HepG2 (cell line): Measurements from ENCODE around the gene FAT1. TPM values are rescaled to one million over a fixed set of nuclear protein-coding genes. Genes with fewer than 3 reads are reported as not detected.

Experiments
- HDAC2 ChIP-seq: sonication (generic); formaldehyde crosslinking; IDR thresholded peaks from 2 replicates; pipeline ENCODE4 v1.4.0; 2020; ENCODE audit warnings: missing genetic modification reagents
- HOXD1 ChIP-seq: sonication (generic); formaldehyde crosslinking; IDR thresholded peaks from 2 replicates; pipeline ENCODE4 v1.5.0; 2020; ENCODE audit warnings: missing genetic modification reagents
- RFX1 ChIP-seq: fragments of 450-650 bp; IDR thresholded peaks from 2 replicates; pipeline ENCODE4 v1.6.1; 2017
- SMAD3 ChIP-seq: sonication (generic); formaldehyde crosslinking; IDR thresholded peaks from 2 replicates; pipeline ENCODE4 v1.4.0; 2020; ENCODE audit warnings: missing genetic modification reagents
- ZNF616 ChIP-seq: sonication (generic); formaldehyde crosslinking; IDR thresholded peaks from 2 replicates; pipeline ENCODE4 v1.5.0; 2020; ENCODE audit warnings: low read depth, mild to moderate bottlenecking, missing genetic modification reagents
- polyA plus RNA-seq, 8 experiments: library from polyadenylated mRNA; depleted of rRNA in 3 of 8; stranded (reverse) in 7 of 8; unstranded in 1 of 8; fragments of >200 nt; fragmentation: Illumina TruSeq in 4 of 8; extraction: Trizol in 4 of 8; gene quantifications; 2 replicates each; pipeline versions ENCODE4 v1.2.1 to v1.2.3, GENCODE V29; 2011 to 2016; ENCODE audit warnings: low read depth in 4 of 8, missing spikeins in 1 of 8, mixed read lengths in 1 of 8; ENCODE audit not compliant: insufficient read depth in 1 of 8
- total RNA-seq, 5 experiments: library from RNA; depleted of rRNA; stranded (reverse); fragments of >200 nt; fragmentation: Illumina TruSeq; extraction: Trizol; gene quantifications; 2 replicates each; pipeline ENCODE4 v1.2.3, GENCODE V29; 2016; ENCODE audit warnings: low read depth in 1 of 5
- TF ChIP-seq, protein P1 (sequence below), 2 experiments: fragments of 450-650 bp in 1 of 2; sonication (generic) in 1 of 2; formaldehyde crosslinking in 1 of 2; IDR thresholded peaks; 2 replicates each; pipeline versions ENCODE4 v1.6.1 to v1.8.0; 2016 to 2022; ENCODE audit warnings: antibody characterized with exemption in 1 of 2, mild to moderate bottlenecking in 1 of 2, missing genetic modification reagents in 1 of 2
- TF ChIP-seq, protein P2 (sequence below): sonication (generic); formaldehyde crosslinking; IDR thresholded peaks from 2 replicates; pipeline ENCODE4 v1.4.0; 2020; ENCODE audit warnings: missing genetic modification reagents, mild to moderate bottlenecking, borderline replicate concordance
- TF ChIP-seq, protein P3 (sequence below): sonication (generic); formaldehyde crosslinking; IDR thresholded peaks from 2 replicates; pipeline ENCODE4 v1.5.1; 2020; ENCODE audit warnings: mild to moderate bottlenecking, missing genetic modification reagents, borderline replicate concordance
- TF ChIP-seq, protein P4 (sequence below): IDR thresholded peaks from 2 replicates; pipeline ENCODE4 v1.6.1; 2016; ENCODE audit warnings: low read depth, borderline replicate concordance

FAT1 gene
- total and polyA plus RNA-seq, 2 of the 13 experiments (the other 11 are each of a cell fraction or from before 2014, with no cell fraction given): 185 to 216 TPM

DNA sequence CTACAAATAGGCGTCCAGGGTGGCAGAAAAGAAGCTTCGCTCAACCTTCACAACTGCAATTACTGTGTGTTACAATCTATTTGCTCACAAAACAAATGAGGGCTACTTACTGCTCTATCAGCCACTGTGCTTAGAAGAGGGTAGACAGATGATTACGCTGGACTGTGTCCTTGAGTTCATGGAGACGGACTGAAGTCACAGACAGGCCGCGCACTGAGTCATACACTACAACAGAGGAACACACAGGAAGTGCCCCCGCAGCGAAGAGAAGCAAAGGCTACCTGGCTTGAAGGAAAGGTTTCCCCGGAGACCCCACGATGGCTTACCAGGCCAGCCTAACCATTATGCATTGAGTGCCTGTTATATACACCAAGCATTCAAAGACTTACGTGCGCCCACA lies 25.6 kb downstream of the FAT1 start (continued):
- TF ChIP-seq SMAD3 (peak; percentile 27; the same call in 1 of the 2 replicates), RFX1 (no peak), ZNF616 (CRISPR knock-in tag) (no peak), HDAC2 (CRISPR knock-in tag) (0 out of 2 replicates have a peak, but pooled peaks have one; percentile 39), HOXD1 (CRISPR knock-in tag) (no peak)
- TF ChIP-seq, protein P1, sequence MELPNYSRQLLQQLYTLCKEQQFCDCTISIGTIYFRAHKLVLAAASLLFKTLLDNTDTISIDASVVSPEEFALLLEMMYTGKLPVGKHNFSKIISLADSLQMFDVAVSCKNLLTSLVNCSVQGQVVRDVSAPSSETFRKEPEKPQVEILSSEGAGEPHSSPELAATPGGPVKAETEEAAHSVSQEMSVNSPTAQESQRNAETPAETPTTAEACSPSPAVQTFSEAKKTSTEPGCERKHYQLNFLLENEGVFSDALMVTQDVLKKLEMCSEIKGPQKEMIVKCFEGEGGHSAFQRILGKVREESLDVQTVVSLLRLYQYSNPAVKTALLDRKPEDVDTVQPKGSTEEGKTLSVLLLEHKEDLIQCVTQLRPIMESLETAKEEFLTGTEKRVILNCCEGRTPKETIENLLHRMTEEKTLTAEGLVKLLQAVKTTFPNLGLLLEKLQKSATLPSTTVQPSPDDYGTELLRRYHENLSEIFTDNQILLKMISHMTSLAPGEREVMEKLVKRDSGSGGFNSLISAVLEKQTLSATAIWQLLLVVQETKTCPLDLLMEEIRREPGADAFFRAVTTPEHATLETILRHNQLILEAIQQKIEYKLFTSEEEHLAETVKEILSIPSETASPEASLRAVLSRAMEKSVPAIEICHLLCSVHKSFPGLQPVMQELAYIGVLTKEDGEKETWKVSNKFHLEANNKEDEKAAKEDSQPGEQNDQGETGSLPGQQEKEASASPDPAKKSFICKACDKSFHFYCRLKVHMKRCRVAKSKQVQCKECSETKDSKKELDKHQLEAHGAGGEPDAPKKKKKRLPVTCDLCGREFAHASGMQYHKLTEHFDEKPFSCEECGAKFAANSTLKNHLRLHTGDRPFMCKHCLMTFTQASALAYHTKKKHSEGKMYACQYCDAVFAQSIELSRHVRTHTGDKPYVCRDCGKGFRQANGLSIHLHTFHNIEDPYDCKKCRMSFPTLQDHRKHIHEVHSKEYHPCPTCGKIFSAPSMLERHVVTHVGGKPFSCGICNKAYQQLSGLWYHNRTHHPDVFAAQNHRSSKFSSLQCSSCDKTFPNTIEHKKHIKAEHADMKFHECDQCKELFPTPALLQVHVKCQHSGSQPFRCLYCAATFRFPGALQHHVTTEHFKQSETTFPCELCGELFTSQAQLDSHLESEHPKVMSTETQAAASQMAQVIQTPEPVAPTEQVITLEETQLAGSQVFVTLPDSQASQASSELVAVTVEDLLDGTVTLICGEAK (IDR thresholded peaks at IDR 0.05): no peak
- TF ChIP-seq, protein P1 (CRISPR knock-in tag; IDR thresholded peaks at IDR 0.05): no peak
- TF ChIP-seq, protein P2, sequence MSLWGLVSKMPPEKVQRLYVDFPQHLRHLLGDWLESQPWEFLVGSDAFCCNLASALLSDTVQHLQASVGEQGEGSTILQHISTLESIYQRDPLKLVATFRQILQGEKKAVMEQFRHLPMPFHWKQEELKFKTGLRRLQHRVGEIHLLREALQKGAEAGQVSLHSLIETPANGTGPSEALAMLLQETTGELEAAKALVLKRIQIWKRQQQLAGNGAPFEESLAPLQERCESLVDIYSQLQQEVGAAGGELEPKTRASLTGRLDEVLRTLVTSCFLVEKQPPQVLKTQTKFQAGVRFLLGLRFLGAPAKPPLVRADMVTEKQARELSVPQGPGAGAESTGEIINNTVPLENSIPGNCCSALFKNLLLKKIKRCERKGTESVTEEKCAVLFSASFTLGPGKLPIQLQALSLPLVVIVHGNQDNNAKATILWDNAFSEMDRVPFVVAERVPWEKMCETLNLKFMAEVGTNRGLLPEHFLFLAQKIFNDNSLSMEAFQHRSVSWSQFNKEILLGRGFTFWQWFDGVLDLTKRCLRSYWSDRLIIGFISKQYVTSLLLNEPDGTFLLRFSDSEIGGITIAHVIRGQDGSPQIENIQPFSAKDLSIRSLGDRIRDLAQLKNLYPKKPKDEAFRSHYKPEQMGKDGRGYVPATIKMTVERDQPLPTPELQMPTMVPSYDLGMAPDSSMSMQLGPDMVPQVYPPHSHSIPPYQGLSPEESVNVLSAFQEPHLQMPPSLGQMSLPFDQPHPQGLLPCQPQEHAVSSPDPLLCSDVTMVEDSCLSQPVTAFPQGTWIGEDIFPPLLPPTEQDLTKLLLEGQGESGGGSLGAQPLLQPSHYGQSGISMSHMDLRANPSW: no peak
- TF ChIP-seq, protein P3, sequence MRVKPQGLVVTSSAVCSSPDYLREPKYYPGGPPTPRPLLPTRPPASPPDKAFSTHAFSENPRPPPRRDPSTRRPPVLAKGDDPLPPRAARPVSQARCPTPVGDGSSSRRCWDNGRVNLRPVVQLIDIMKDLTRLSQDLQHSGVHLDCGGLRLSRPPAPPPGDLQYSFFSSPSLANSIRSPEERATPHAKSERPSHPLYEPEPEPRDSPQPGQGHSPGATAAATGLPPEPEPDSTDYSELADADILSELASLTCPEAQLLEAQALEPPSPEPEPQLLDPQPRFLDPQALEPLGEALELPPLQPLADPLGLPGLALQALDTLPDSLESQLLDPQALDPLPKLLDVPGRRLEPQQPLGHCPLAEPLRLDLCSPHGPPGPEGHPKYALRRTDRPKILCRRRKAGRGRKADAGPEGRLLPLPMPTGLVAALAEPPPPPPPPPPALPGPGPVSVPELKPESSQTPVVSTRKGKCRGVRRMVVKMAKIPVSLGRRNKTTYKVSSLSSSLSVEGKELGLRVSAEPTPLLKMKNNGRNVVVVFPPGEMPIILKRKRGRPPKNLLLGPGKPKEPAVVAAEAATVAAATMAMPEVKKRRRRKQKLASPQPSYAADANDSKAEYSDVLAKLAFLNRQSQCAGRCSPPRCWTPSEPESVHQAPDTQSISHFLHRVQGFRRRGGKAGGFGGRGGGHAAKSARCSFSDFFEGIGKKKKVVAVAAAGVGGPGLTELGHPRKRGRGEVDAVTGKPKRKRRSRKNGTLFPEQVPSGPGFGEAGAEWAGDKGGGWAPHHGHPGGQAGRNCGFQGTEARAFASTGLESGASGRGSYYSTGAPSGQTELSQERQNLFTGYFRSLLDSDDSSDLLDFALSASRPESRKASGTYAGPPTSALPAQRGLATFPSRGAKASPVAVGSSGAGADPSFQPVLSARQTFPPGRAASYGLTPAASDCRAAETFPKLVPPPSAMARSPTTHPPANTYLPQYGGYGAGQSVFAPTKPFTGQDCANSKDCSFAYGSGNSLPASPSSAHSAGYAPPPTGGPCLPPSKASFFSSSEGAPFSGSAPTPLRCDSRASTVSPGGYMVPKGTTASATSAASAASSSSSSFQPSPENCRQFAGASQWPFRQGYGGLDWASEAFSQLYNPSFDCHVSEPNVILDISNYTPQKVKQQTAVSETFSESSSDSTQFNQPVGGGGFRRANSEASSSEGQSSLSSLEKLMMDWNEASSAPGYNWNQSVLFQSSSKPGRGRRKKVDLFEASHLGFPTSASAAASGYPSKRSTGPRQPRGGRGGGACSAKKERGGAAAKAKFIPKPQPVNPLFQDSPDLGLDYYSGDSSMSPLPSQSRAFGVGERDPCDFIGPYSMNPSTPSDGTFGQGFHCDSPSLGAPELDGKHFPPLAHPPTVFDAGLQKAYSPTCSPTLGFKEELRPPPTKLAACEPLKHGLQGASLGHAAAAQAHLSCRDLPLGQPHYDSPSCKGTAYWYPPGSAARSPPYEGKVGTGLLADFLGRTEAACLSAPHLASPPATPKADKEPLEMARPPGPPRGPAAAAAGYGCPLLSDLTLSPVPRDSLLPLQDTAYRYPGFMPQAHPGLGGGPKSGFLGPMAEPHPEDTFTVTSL (CRISPR knock-in tag): peak; percentile 65
- TF ChIP-seq, protein P4, sequence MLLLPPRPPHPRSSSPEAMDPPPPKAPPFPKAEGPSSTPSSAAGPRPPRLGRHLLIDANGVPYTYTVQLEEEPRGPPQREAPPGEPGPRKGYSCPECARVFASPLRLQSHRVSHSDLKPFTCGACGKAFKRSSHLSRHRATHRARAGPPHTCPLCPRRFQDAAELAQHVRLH (CRISPR knock-in tag): 0 out of 2 replicates have a peak, but pooled peaks have one; percentile 35
